SK-N-SH (cell line): ENCODE data around the gene KMT5B. TPM values are rescaled to one million over a fixed set of nuclear protein-coding genes. Genes with fewer than 3 reads are reported as not detected.

Experiments used
- CTCF ChIA-PET: fragments of 300-600, 350-600 bp; formaldehyde crosslinking; extraction: SDS; loops from one replicate; lab custom pipeline; 2021; lab: Yijun Ruan, JAX
- POLR2A ChIA-PET: fragments of 350-600 bp; sonication (Branson Sonifier 250); formaldehyde crosslinking; extraction: SDS; loops from one replicate; lab custom pipeline; 2020; ENCODE audit warnings: antibody characterized with exemption, inconsistent platforms; lab: Yijun Ruan, JAX
- DNase-seq: peaks from one replicate; pipeline ENCODE4 v3.0.0; 2012
- H2AFZ ChIP-seq: fragments of 200-600 bp; sonication (generic); 2 replicates; pipeline ENCODE4 v1.8.1; 2016; ENCODE audit warnings: antibody characterized with exemption, mild to moderate bottlenecking, low read depth
- H3F3A ChIP-seq: fragments of 200-600 bp; sonication (generic); replicated peaks from 2 replicates; pipeline ENCODE3; 2016; ENCODE audit warnings: antibody characterized with exemption, mild to moderate bottlenecking; ENCODE audit not compliant: insufficient read depth
- H3K27ac ChIP-seq, 2 experiments: fragments of 200-500 bp in 1 of 2; fragments of 200-600 bp in 1 of 2; sonication (Bioruptor generic) in 1 of 2; sonication (generic), shearing (Covaris generic) in 1 of 2; 2 replicates each; pipeline versions ENCODE4 v1.5.1 to v1.6.1; 2014 to 2016; ENCODE audit warnings: low read depth in 2 of 2, inconsistent platforms in 1 of 2, low read length in 1 of 2, mild to moderate bottlenecking in 1 of 2, mixed read lengths in 1 of 2
- H3K27me3 ChIP-seq: fragments of 200-600 bp; sonication (generic), shearing (Covaris generic); 2 replicates; pipeline ENCODE4 v1.6.1; 2016; ENCODE audit warnings: mixed run types; ENCODE audit not compliant: insufficient read depth
- H3K36me3 ChIP-seq, 2 experiments: fragments of 200-500 bp in 1 of 2; fragments of 200-600 bp in 1 of 2; sonication (Bioruptor generic) in 1 of 2; sonication (generic) in 1 of 2; replicated peaks in 1 of 2; 2 replicates each; pipeline versions ENCODE3 to v1.5.1; 2014 to 2016; ENCODE audit warnings: low read length in 1 of 2, mild to moderate bottlenecking in 1 of 2; ENCODE audit not compliant: insufficient read depth in 2 of 2, control insufficient read depth in 1 of 2
- H3K4me1 ChIP-seq, 2 experiments: fragments of 200-500 bp in 1 of 2; fragments of 200-600 bp in 1 of 2; sonication (Bioruptor generic) in 1 of 2; sonication (generic), shearing (Covaris generic) in 1 of 2; 2 replicates each; pipeline versions ENCODE4 v1.5.1 to v1.6.1; 2014 to 2016; ENCODE audit warnings: low read depth in 1 of 2, low read length in 1 of 2, mixed run types in 1 of 2; ENCODE audit not compliant: insufficient read depth in 2 of 2, control insufficient read depth in 1 of 2
- H3K4me2 ChIP-seq: fragments of 200-600 bp; sonication (generic), shearing (Covaris generic); 2 replicates; pipeline ENCODE4 v1.6.1; 2017; ENCODE audit warnings: mixed run types
- H3K4me3 ChIP-seq, 2 experiments: fragments of 200-500 bp in 1 of 2; fragments of 200-600 bp in 1 of 2; sonication (Bioruptor generic) in 1 of 2; sonication (generic), shearing (Covaris generic) in 1 of 2; 2 replicates each; pipeline versions ENCODE4 v1.5.1 to v1.8.1; 2014 to 2016; ENCODE audit warnings: low read depth in 2 of 2, inconsistent platforms in 1 of 2, low read length in 1 of 2, mild to moderate bottlenecking in 1 of 2, mixed read lengths in 1 of 2, moderate library complexity in 1 of 2
- H3K79me2 ChIP-seq: fragments of 200-600 bp; sonication (generic); 2 replicates; pipeline ENCODE4 v1.8.1; 2017; ENCODE audit warnings: mild to moderate bottlenecking; ENCODE audit not compliant: insufficient read depth
- H3K9ac ChIP-seq: fragments of 200-600 bp; sonication (generic); 2 replicates; pipeline ENCODE4 v1.6.1; 2017; ENCODE audit warnings: mixed run types
- H3K9me2 ChIP-seq: fragments of 200-600 bp; sonication (generic); 2 replicates; pipeline ENCODE4 v1.6.1; 2017; ENCODE audit warnings: mixed run types
- H3K9me3 ChIP-seq: fragments of 200-600 bp; sonication (generic); 2 replicates; pipeline ENCODE4 v1.6.1; 2017; ENCODE audit warnings: mixed run types, mild to moderate bottlenecking, moderate library complexity
- H4K20me1 ChIP-seq: fragments of 200-600 bp; sonication (generic); 2 replicates; pipeline ENCODE4 v1.6.1; 2017; ENCODE audit warnings: mild to moderate bottlenecking, mixed run types; ENCODE audit not compliant: insufficient read depth
- CHD2 ChIP-seq: fragments of 150-350 bp; IDR thresholded peaks from 2 replicates; pipeline ENCODE4 v1.6.1; 2018; ENCODE audit warnings: low read length; ENCODE audit not compliant: partially characterized antibody
- ELF1 ChIP-seq: IDR thresholded peaks from 2 replicates; pipeline ENCODE4 v1.4.0; 2012
- FOXM1 ChIP-seq: IDR thresholded peaks from 2 replicates; pipeline ENCODE4 v1.4.0; 2012; ENCODE audit warnings: low read depth, mild to moderate bottlenecking
- GABPA ChIP-seq: IDR thresholded peaks from 2 replicates; pipeline ENCODE4 v1.4.0; 2012; ENCODE audit warnings: low read depth, mild to moderate bottlenecking
- GATA2 ChIP-seq: sonication (generic); formaldehyde crosslinking; IDR thresholded peaks from 2 replicates; pipeline ENCODE4 v1.5.0; 2020; ENCODE audit warnings: mild to moderate bottlenecking, missing genetic modification reagents
- JUND ChIP-seq: IDR thresholded peaks from 2 replicates; pipeline ENCODE4 v1.4.0; 2012
- MAX ChIP-seq: IDR thresholded peaks from 2 replicates; pipeline ENCODE4 v1.4.0; 2012; ENCODE audit warnings: low read depth
- MEF2A ChIP-seq: IDR thresholded peaks from 2 replicates; pipeline ENCODE4 v1.4.0; 2012; ENCODE audit warnings: low read depth, borderline replicate concordance
- MXI1 ChIP-seq: IDR thresholded peaks from 2 replicates; pipeline ENCODE4 v1.6.1; 2012; ENCODE audit warnings: mild to moderate bottlenecking, low read depth, low read length, improper control_type of control experiment
- NFIC ChIP-seq: IDR thresholded peaks from 2 replicates; pipeline ENCODE4 v1.4.0; 2012; ENCODE audit warnings: borderline replicate concordance
- RAD21 ChIP-seq: IDR thresholded peaks from 2 replicates; pipeline ENCODE4 v1.6.1; 2012; ENCODE audit warnings: mild to moderate bottlenecking, low read length
- RCOR1 ChIP-seq: fragments of 150-350 bp; IDR thresholded peaks from 2 replicates; pipeline ENCODE4 v1.6.1; 2017; ENCODE audit warnings: antibody characterized with exemption, low read length
- REST ChIP-seq: IDR thresholded peaks from 2 replicates; pipeline ENCODE4 v1.6.1; 2012; ENCODE audit warnings: mild to moderate bottlenecking, low read depth, low read length, moderate library complexity
- RFX5 ChIP-seq: IDR thresholded peaks from 2 replicates; pipeline ENCODE4 v1.6.1; 2012; ENCODE audit warnings: mild to moderate bottlenecking, improper control_type of control experiment, low read length
- RXRA ChIP-seq: IDR thresholded peaks from 2 replicates; pipeline ENCODE4 v1.4.0; 2012; ENCODE audit warnings: low read depth, mild to moderate bottlenecking, borderline replicate concordance
- SIN3A ChIP-seq: IDR thresholded peaks from 2 replicates; pipeline ENCODE4 v1.6.1; 2012; ENCODE audit warnings: low read depth, mild to moderate bottlenecking, low read length, moderate library complexity, borderline replicate concordance
- SMC3 ChIP-seq: IDR thresholded peaks from 2 replicates; pipeline ENCODE4 v1.6.1; 2012; ENCODE audit warnings: low read depth, low read length, improper control_type of control experiment
- TAF1 ChIP-seq: IDR thresholded peaks from 2 replicates; pipeline ENCODE4 v1.6.1; 2012; ENCODE audit warnings: low read depth, mild to moderate bottlenecking, low read length, moderate library complexity, borderline replicate concordance
- TCF12 ChIP-seq: IDR thresholded peaks from 2 replicates; pipeline ENCODE4 v1.4.0; 2012
- USF1 ChIP-seq: IDR thresholded peaks from 2 replicates; pipeline ENCODE4 v1.4.0; 2012; ENCODE audit warnings: low read depth, borderline replicate concordance
- YY1 ChIP-seq: IDR thresholded peaks from 2 replicates; pipeline ENCODE4 v1.4.0; 2012; ENCODE audit warnings: low read depth, mild to moderate bottlenecking
- WGBS: methylation state at CpG from one replicate; pipeline ENCODE4 v1.1.6; 2017; ENCODE audit warnings: low lambda C conversion rate; 5-methylcytosine and 5-hydroxymethylcytosine counted together
- polyA plus RNA-seq, 3 experiments: library from polyadenylated mRNA; depleted of rRNA; stranded (reverse); fragments of >200 nt; gene quantifications; 2 replicates each; pipeline ENCODE4 v1.2.3, GENCODE V29; 2012

KMT5B gene
- polyA plus RNA-seq, 1 of the 3 experiments (the other 2 are of a cell fraction) = 10.4 TPM

GRCh38 chr11:68199295-68199987, 13.7 kb downstream of the KMT5B start:
- no peak overlapping the region for H3K9ac ChIP-seq
- H3K4me3 ChIP-seq = no peak overlapping the region
- DNase-seq = no peak
- peaks cover 0 to 11% of the 10 kb centered on the region in 2 experiments for H3K36me3 ChIP-seq
- H3K4me1 ChIP-seq = peaks cover 0 to 9% of the 10 kb centered on the region in 2 experiments; a peak in 2 of 4 replicates
- WGBS = 94% methylated on average over 8 of the region's 8 CpGs
- H2AFZ ChIP-seq = no peak overlapping the region
- CTCF ChIA-PET = interaction anchor here (0.8 to 2.0 kb wide), 3 partner anchors 10 to 71 kb away, joined by 3 to 12 read pairs (median 3); no protein-coding TSS in a partner anchor
- peaks cover 100% of the 10 kb centered on the region for H4K20me1 ChIP-seq
- no peaks in the 10 kb centered on the region for H3K9me2 ChIP-seq
- H3K9me3 ChIP-seq = no peaks in the 10 kb centered on the region
- H3K4me2 ChIP-seq = no peak overlapping the region
- no peak overlapping the region for H3K27ac ChIP-seq
- POLR2A ChIA-PET = no interaction called here
- peaks cover 100% of the 10 kb centered on the region for H3K79me2 ChIP-seq
- peaks cover 4% of the 10 kb centered on the region for H3F3A ChIP-seq
- H3K27me3 ChIP-seq = no peaks in the 10 kb centered on the region
- no peak for TF ChIP-seq TAF1
- TF ChIP-seq GATA2 = no peak
- TF ChIP-seq RCOR1 = no peak

DNA sequence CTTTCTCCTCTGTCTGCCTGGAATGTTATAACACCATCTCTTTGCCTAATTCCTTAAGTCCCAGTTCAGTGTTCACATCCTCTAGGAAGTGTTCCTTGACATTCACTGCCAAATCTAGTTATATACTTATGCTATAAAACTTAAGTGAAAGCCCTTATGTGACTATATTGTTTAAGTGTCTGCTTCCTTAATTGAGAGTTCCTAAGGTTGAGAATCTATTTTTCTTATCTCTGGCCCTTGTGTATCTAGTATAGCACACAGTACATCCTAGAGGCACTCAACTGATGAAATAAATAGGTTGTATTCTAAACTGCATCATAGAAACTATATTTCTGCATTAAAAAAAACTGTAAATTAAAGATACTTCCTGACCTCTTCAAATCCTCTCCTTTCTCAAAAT, 16.9 kb downstream of the KMT5B start:
- ChIA-PET CTCF (interaction anchor here (1.0 kb wide), 1 partner anchor 12 kb away, joined by 3 read pairs; no protein-coding TSS in a partner anchor), POLR2A (no interaction called here)
- Histone ChIP-seq H3K27me3 (no peaks in the 10 kb centered on the region), H3F3A (peaks cover 5% of the 10 kb centered on the region), H3K36me3 (peaks cover 0 to 5% of the 10 kb centered on the region in 2 experiments), H3K4me1 (peaks cover 0 to 9% of the 10 kb centered on the region in 2 experiments; a peak in 2 of 4 replicates), H3K79me2 (peaks cover 100% of the 10 kb centered on the region), H3K9ac (no peak overlapping the region), H3K27ac (no peak overlapping the region), H2AFZ (no peak overlapping the region), H3K9me2 (no peaks in the 10 kb centered on the region), H4K20me1 (peaks cover 100% of the 10 kb centered on the region), H3K9me3 (no peaks in the 10 kb centered on the region), H3K4me3 (no peak overlapping the region), H3K4me2 (no peak overlapping the region)
- TF ChIP-seq GABPA (no peak), RXRA (no peak), TCF12 (no peak), RCOR1 (no peak), MAX (no peak), USF1 (no peak), CHD2 (no peak), NFIC (no peak), TAF1 (no peak), MEF2A (no peak), MXI1 (no peak), RFX5 (no peak), REST (no peak), JUND (no peak), ELF1 (no peak), YY1 (no peak), SMC3 (no peak), RAD21 (no peak), SIN3A (no peak), FOXM1 (no peak)
- DNase-seq = no peak
